Measurements from ENCODE around the gene PLEKHH3.
"Not testable (repeated sequence)": the region's sequence is repeated elsewhere in the genome, so short reads cannot be mapped to it uniquely, and the experiment has no call there.

Gene PLEKHH3

GRCh38 chr17:42667088-42667951, 9.5 kb downstream of the PLEKHH3 start:
- Histone ChIP-seq H3K4me3 (IDR thresholded peaks at IDR 0.05; ENCODE audit: insufficient read depth, low read depth, low read length) (no peak overlapping the region), H3K9ac (no peak overlapping the region), H3K4me1 (ENCODE audit: low read depth, poor library complexity, severe bottlenecking) (peaks cover 16% of the 10 kb centered on the region), H2AFZ (ENCODE audit: low read depth) (no peak overlapping the region), H4K20me1 (ENCODE audit: insufficient read depth) (no peaks in the 10 kb centered on the region), H3K27ac (peak overlapping the region; percentile 18; the same call in 1 of the 2 replicates), H3K27me3 (ENCODE audit: insufficient read depth, low read depth) (no peaks in the 10 kb centered on the region), H3K79me2 (ENCODE audit: insufficient read depth, low read depth) (peaks cover 16% of the 10 kb centered on the region; the same call in 1 of the 2 replicates), H3K36me3 (ENCODE audit: insufficient read depth) (no peaks in the 10 kb centered on the region; the same call in 1 of the 2 replicates), H3K4me2 (no peak overlapping the region)
- TF ChIP-seq, protein P1, sequence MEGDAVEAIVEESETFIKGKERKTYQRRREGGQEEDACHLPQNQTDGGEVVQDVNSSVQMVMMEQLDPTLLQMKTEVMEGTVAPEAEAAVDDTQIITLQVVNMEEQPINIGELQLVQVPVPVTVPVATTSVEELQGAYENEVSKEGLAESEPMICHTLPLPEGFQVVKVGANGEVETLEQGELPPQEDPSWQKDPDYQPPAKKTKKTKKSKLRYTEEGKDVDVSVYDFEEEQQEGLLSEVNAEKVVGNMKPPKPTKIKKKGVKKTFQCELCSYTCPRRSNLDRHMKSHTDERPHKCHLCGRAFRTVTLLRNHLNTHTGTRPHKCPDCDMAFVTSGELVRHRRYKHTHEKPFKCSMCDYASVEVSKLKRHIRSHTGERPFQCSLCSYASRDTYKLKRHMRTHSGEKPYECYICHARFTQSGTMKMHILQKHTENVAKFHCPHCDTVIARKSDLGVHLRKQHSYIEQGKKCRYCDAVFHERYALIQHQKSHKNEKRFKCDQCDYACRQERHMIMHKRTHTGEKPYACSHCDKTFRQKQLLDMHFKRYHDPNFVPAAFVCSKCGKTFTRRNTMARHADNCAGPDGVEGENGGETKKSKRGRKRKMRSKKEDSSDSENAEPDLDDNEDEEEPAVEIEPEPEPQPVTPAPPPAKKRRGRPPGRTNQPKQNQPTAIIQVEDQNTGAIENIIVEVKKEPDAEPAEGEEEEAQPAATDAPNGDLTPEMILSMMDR (conservative IDR thresholded peaks at IDR 0.05; ENCODE audit: low read depth, low read length) = no peak

DNA sequence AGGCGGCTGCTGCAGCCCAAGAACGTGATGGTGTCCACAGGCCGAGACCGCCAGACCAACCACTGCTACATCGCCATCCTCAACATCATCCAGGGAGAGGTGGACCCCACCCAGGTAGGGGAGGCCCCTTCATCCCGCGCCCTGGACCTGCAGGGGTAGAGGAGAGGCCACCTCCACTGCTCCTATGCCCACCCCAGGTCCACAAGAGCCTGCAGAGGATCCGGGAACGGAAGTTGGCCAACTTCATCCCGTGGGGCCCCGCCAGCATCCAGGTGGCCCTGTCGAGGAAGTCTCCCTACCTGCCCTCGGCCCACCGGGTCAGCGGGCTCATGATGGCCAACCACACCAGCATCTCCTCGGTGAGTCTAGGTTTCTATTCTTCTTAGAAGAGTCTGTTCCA, 10.7 kb downstream of the PLEKHH3 start:
- H3K4me3 ChIP-seq (IDR thresholded peaks at IDR 0.05; ENCODE audit: insufficient read depth, low read depth, low read length); H3K9ac ChIP-seq; H3K27ac ChIP-seq; H2AFZ ChIP-seq (ENCODE audit: low read depth); H3K27me3 ChIP-seq (ENCODE audit: insufficient read depth, low read depth); H3K4me2 ChIP-seq; H3K79me2 ChIP-seq (ENCODE audit: insufficient read depth, low read depth); H4K20me1 ChIP-seq (ENCODE audit: insufficient read depth); H3K36me3 ChIP-seq (ENCODE audit: insufficient read depth): not testable (repeated sequence)
- H3K4me1 ChIP-seq (ENCODE audit: low read depth, poor library complexity, severe bottlenecking) = peaks cover 22% of the 10 kb centered on the region

DNA sequence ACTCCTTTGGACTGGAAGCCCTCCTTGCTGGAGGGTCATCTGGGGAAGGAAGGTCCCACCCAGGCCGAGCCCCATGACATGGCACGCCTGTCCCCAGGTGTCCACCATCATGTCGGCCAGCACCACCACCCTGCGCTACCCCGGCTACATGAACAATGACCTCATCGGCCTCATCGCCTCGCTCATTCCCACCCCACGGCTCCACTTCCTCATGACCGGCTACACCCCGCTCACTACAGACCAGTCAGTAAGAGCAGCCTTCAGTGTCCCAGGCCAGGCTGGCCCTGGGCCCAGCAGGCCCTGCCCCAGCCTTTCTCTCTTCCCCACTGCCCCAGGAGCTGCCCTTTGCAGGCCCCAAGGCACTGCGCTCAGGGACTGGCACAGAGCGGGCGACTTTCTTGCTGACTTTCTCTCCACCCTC, 11.2 kb downstream of the PLEKHH3 start:
- H3K4me3 ChIP-seq (IDR thresholded peaks at IDR 0.05; ENCODE audit: insufficient read depth, low read depth, low read length) = no peak overlapping the region
- no peaks in the 10 kb centered on the region for H3K79me2 ChIP-seq (ENCODE audit: insufficient read depth, low read depth)
- no peaks in the 10 kb centered on the region for H4K20me1 ChIP-seq (ENCODE audit: insufficient read depth)
- H3K27ac ChIP-seq = no peak overlapping the region
- H3K27me3 ChIP-seq (ENCODE audit: insufficient read depth, low read depth) = no peaks in the 10 kb centered on the region
- TF ChIP-seq, protein P1 (conservative IDR thresholded peaks at IDR 0.05; ENCODE audit: low read depth, low read length) = no peak
- no peak overlapping the region for H3K4me2 ChIP-seq
- peaks cover 28% of the 10 kb centered on the region for H3K4me1 ChIP-seq (ENCODE audit: low read depth, poor library complexity, severe bottlenecking)
- H3K36me3 ChIP-seq (ENCODE audit: insufficient read depth) = no peaks in the 10 kb centered on the region; the same call in 1 of the 2 replicates
- no peak overlapping the region for H2AFZ ChIP-seq (ENCODE audit: low read depth)
- no peak overlapping the region for H3K9ac ChIP-seq

GRCh38 chr17:42660692-42661345, 16.0 kb downstream of the PLEKHH3 start:
- Histone ChIP-seq H3K27ac (no peak overlapping the region), H2AFZ (ENCODE audit: low read depth) (no peak overlapping the region), H3K36me3 (ENCODE audit: insufficient read depth) (no peaks in the 10 kb centered on the region), H4K20me1 (ENCODE audit: insufficient read depth) (no peaks in the 10 kb centered on the region), H3K4me2 (peak overlapping the region; percentile 2), H3K27me3 (ENCODE audit: insufficient read depth, low read depth) (no peaks in the 10 kb centered on the region), H3K4me3 (IDR thresholded peaks at IDR 0.05; ENCODE audit: insufficient read depth, low read depth, low read length) (no peak overlapping the region), H3K79me2 (ENCODE audit: insufficient read depth, low read depth) (no peaks in the 10 kb centered on the region), H3K4me1 (ENCODE audit: low read depth, poor library complexity, severe bottlenecking) (peaks cover 49% of the 10 kb centered on the region), H3K9ac (no peak overlapping the region)
- TF ChIP-seq, protein P1 (conservative IDR thresholded peaks at IDR 0.05; ENCODE audit: low read depth, low read length) = no peak

GRCh38 chr17:42659932-42660274, 16.9 kb downstream of the PLEKHH3 start:
- Histone ChIP-seq H3K4me1 (ENCODE audit: low read depth, poor library complexity, severe bottlenecking) (peaks cover 57% of the 10 kb centered on the region), H3K4me2 (peak overlapping the region; percentile 82; the same call in 1 of the 2 replicates)
- not testable (repeated sequence) for H3K36me3 ChIP-seq (ENCODE audit: insufficient read depth); H3K79me2 ChIP-seq (ENCODE audit: insufficient read depth, low read depth); H4K20me1 ChIP-seq (ENCODE audit: insufficient read depth); H2AFZ ChIP-seq (ENCODE audit: low read depth); H3K9ac ChIP-seq; H3K27ac ChIP-seq; H3K27me3 ChIP-seq (ENCODE audit: insufficient read depth, low read depth); H3K4me3 ChIP-seq (IDR thresholded peaks at IDR 0.05; ENCODE audit: insufficient read depth, low read depth, low read length)

Measured in KMS-11 (cell line).